ENCODE measurements around the gene ATXN7. TPM values are rescaled to one million over a fixed set of nuclear protein-coding genes. Genes with fewer than 3 reads are reported as not detected.

The ATXN7 gene
- total RNA-seq, 2 experiments from 2014 or later = 15.2 to 35.2 TPM

DNA sequence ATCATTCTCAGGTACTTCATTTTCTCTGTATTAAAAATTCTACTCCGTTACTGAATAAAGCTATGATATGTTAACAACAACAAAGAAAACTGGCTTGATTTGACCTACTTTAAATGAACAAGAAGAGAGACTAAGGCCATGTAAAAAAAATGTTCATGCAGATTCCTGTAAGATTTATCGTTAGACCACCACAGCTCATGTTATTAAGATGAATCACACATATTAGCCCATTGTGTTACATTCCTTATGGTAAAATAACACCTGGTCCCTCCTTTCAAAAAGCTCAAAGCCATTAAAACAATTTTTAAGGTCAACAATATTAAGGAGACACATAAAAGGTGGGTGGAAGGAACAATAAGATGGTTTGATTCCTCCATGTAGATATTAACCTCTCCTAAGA, 6.4 kb upstream of the ATXN7 start:
- BruUV-seq (replicated peaks) = no TSS peak
- intact Hi-C loops (cut with micrococcal nuclease; ENCODE audit: unreplicated experiment) = no loop called here
- no peak for DNase-seq (ENCODE audit: low spot score)
- peaks cover 19% of the 10 kb centered on the region for H4K20me1 ChIP-seq (ENCODE audit: insufficient read depth, low read length)
- peaks cover 13% of the 10 kb centered on the region for H3K4me1 ChIP-seq (ENCODE audit: insufficient read depth, low read length, poor library complexity, severe bottlenecking)
- H3K9me3 ChIP-seq (ENCODE audit: low read length) = no peaks in the 10 kb centered on the region
- H3K4me2 ChIP-seq (ENCODE audit: low read length) = no peak overlapping the region
- CTCF ChIA-PET (ENCODE audit: unreplicated experiment) = no interaction called here
- H3K27ac ChIP-seq (ENCODE audit: low read depth, low read length, poor library complexity, severe bottlenecking) = no peak overlapping the region
- H3K36me3 ChIP-seq (ENCODE audit: insufficient read depth, low read length) = peaks cover 14% of the 10 kb centered on the region
- POLR2A ChIA-PET = interaction anchor here (0.5 to 0.6 kb wide), 2 partner anchors 38 to 1033 kb away, joined by 3 to 4 read pairs; partner anchors contain the start of gene C3orf49
- no peaks in the 10 kb centered on the region for H3K9me2 ChIP-seq (ENCODE audit: insufficient read depth, low read length)
- H3K4me3 ChIP-seq (ENCODE audit: low read depth, low read length, poor library complexity, severe bottlenecking) = no peak overlapping the region
- no peak overlapping the region for H2AFZ ChIP-seq (ENCODE audit: low read length)
- peaks cover 81% of the 10 kb centered on the region for H3K79me2 ChIP-seq (ENCODE audit: insufficient read depth, low read depth, low read length)
- no peak for TF ChIP-seq EZH2phosphoT487 (IDR thresholded peaks at IDR 0.05; ENCODE audit: borderline replicate concordance, low read depth, low read length)
- TF ChIP-seq, protein P1, sequence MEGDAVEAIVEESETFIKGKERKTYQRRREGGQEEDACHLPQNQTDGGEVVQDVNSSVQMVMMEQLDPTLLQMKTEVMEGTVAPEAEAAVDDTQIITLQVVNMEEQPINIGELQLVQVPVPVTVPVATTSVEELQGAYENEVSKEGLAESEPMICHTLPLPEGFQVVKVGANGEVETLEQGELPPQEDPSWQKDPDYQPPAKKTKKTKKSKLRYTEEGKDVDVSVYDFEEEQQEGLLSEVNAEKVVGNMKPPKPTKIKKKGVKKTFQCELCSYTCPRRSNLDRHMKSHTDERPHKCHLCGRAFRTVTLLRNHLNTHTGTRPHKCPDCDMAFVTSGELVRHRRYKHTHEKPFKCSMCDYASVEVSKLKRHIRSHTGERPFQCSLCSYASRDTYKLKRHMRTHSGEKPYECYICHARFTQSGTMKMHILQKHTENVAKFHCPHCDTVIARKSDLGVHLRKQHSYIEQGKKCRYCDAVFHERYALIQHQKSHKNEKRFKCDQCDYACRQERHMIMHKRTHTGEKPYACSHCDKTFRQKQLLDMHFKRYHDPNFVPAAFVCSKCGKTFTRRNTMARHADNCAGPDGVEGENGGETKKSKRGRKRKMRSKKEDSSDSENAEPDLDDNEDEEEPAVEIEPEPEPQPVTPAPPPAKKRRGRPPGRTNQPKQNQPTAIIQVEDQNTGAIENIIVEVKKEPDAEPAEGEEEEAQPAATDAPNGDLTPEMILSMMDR (conservative IDR thresholded peaks at IDR 0.05; ENCODE audit: low read length) = no peak

GRCh38 chr3:63860776-63861175, 2.9 kb upstream of the ATXN7 start:
- POLR2A ChIA-PET = interaction anchor here (1.4 kb wide), 1 partner anchor 24 kb away, joined by 3 read pairs; no protein-coding TSS in a partner anchor
- peaks cover 21% of the 10 kb centered on the region for H3K4me1 ChIP-seq (ENCODE audit: insufficient read depth, low read length, poor library complexity, severe bottlenecking)

DNA sequence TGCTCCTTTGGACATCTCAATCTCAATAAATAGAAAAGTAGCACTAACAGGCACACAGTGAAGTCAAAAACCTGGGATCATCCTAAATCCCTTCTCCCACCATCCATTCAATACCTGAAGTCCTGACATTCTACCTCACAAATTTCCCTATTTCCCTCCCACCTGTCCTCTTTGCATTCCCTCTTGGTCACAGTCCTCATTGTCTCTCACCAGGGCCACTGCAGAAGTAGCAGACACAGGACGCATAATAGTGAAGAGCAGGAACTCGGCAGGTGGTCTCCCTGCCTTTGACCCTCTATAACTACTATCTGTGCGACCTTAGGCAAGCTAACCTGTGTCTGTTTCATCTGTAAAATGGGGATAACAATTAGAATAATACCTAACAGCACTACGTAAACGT, 2.4 kb upstream of the ATXN7 start:
- H3K79me2 ChIP-seq (ENCODE audit: insufficient read depth, low read depth, low read length) = peaks cover 92% of the 10 kb centered on the region
- no peak overlapping the region for H3K27ac ChIP-seq (ENCODE audit: low read depth, low read length, poor library complexity, severe bottlenecking)
- H3K4me3 ChIP-seq (ENCODE audit: low read depth, low read length, poor library complexity, severe bottlenecking) = no peak overlapping the region
- peaks cover 21% of the 10 kb centered on the region for H3K4me1 ChIP-seq (ENCODE audit: insufficient read depth, low read length, poor library complexity, severe bottlenecking)
- no peak for TF ChIP-seq EZH2phosphoT487 (IDR thresholded peaks at IDR 0.05; ENCODE audit: borderline replicate concordance, low read depth, low read length)
- TF ChIP-seq, protein P1 (conservative IDR thresholded peaks at IDR 0.05; ENCODE audit: low read length) = no peak
- POLR2A ChIA-PET = no interaction called here
- H4K20me1 ChIP-seq (ENCODE audit: insufficient read depth, low read length) = peaks cover 16% of the 10 kb centered on the region
- no peaks in the 10 kb centered on the region for H3K9me3 ChIP-seq (ENCODE audit: low read length)
- peaks cover 5% of the 10 kb centered on the region; the same call in 1 of the 2 replicates for H3K36me3 ChIP-seq (ENCODE audit: insufficient read depth, low read length)
- DNase-seq (ENCODE audit: low spot score) = no peak
- H2AFZ ChIP-seq (ENCODE audit: low read length) = no peak overlapping the region
- CTCF ChIA-PET (ENCODE audit: unreplicated experiment) = no interaction called here
- intact Hi-C loops (cut with micrococcal nuclease; ENCODE audit: unreplicated experiment) = loop anchor here (5.0 kb wide), 1 partner anchor 51 kb away; the partner anchor contains the start of gene SCAANT1
- no peaks in the 10 kb centered on the region for H3K9me2 ChIP-seq (ENCODE audit: insufficient read depth, low read length)
- BruUV-seq (replicated peaks) = no TSS peak
- peak overlapping the region; percentile 98; the same call in 1 of the 2 replicates for H3K4me2 ChIP-seq (ENCODE audit: low read length)

More at GRCh38 chr3:63860776-63861175, 2.9 kb upstream of the ATXN7 start:
- H3K36me3 ChIP-seq (ENCODE audit: insufficient read depth, low read length) = no peaks in the 10 kb centered on the region; the same call in 1 of the 2 replicates
- TSS peak; percentile 28 for BruUV-seq (replicated peaks)
- TF ChIP-seq, protein P1 (conservative IDR thresholded peaks at IDR 0.05; ENCODE audit: low read length) = no peak
- TF ChIP-seq EZH2phosphoT487 (IDR thresholded peaks at IDR 0.05; ENCODE audit: borderline replicate concordance, low read depth, low read length) = no peak
- H3K27ac ChIP-seq (ENCODE audit: low read depth, low read length, poor library complexity, severe bottlenecking) = no peak overlapping the region
- H2AFZ ChIP-seq (ENCODE audit: low read length) = no peak overlapping the region
- H3K4me3 ChIP-seq (ENCODE audit: low read depth, low read length, poor library complexity, severe bottlenecking) = no peak overlapping the region
- peaks cover 92% of the 10 kb centered on the region for H3K79me2 ChIP-seq (ENCODE audit: insufficient read depth, low read depth, low read length)
- no peaks in the 10 kb centered on the region for H3K9me3 ChIP-seq (ENCODE audit: low read length)
- H3K4me2 ChIP-seq (ENCODE audit: low read length) = no peak overlapping the region
- H3K9me2 ChIP-seq (ENCODE audit: insufficient read depth, low read length) = no peaks in the 10 kb centered on the region
- DNase-seq (ENCODE audit: low spot score) = no peak
- H4K20me1 ChIP-seq (ENCODE audit: insufficient read depth, low read length) = peaks cover 16% of the 10 kb centered on the region
- CTCF ChIA-PET (ENCODE audit: unreplicated experiment) = no interaction called here
- intact Hi-C loops (cut with micrococcal nuclease; ENCODE audit: unreplicated experiment) = loop anchor here (5.0 kb wide), 1 partner anchor 52 kb away; the partner anchor contains the start of gene SCAANT1

Data from OCI-LY7 (cell line).